PC-3 (cell line): Measurements from ENCODE around the gene PKNOX2. TPM values are rescaled to one million over a fixed set of nuclear protein-coding genes. Genes with fewer than 3 reads are reported as not detected.

Experiments
- ATAC-seq: fragments of 200-7000 bp; cut with Tn5 transposase; 2 replicates; pipeline ENCODE4 v1.9.1; 2020; ENCODE audit warnings: mild to moderate bottlenecking, moderate library complexity
- BruUV-seq: library from RNA; stranded (reverse); fragments of 400-500 nt; replicated peaks from 2 replicates; lab custom pipeline; 2021; lab: Mats Ljungman, UMichigan
- CTCF ChIA-PET: fragments of 300-600 bp; sonication (Branson Sonifier 250); formaldehyde crosslinking; loops from one replicate; lab custom pipeline; 2022; ENCODE audit warnings: antibody characterized with exemption; lab: Charles Lee
- POLR2A ChIA-PET: fragments of 300-600 bp; sonication (Branson Sonifier 250); formaldehyde crosslinking; loops from one replicate; lab custom pipeline; 2022; ENCODE audit warnings: antibody characterized with exemption; ENCODE audit not compliant: unreplicated experiment; lab: Charles Lee
- DNase-seq: peaks from one replicate; pipeline ENCODE4 v3.0.0-alpha.2; 2015
- H2AFZ ChIP-seq: fragments of 300-600 bp; sonication (generic); 2 replicates; pipeline ENCODE4 v1.6.0; 2016; ENCODE audit warnings: antibody characterized with exemption, low read length
- H3F3A ChIP-seq: fragments of 300-600 bp; sonication (generic); one replicate; pipeline ENCODE4 v1.6.0; 2017; ENCODE audit warnings: antibody characterized with exemption, low read length, control low read depth, mild to moderate bottlenecking; ENCODE audit not compliant: unreplicated experiment
- H3K27ac ChIP-seq: fragments of 300-600 bp; sonication (generic); 2 replicates; pipeline ENCODE4 v1.5.1; 2016; ENCODE audit warnings: mild to moderate bottlenecking, low read length
- H3K27me3 ChIP-seq: fragments of 300-600 bp; sonication (generic); 2 replicates; pipeline ENCODE4 v1.6.1; 2016; ENCODE audit warnings: low read length, mixed read lengths
- H3K36me3 ChIP-seq: fragments of 300-600 bp; sonication (generic); 2 replicates; pipeline ENCODE4 v1.6.1; 2016; ENCODE audit warnings: low read depth, mixed run types, low read length, mixed read lengths
- H3K4me1 ChIP-seq: fragments of 300-600 bp; sonication (generic); 2 replicates; pipeline ENCODE4 v1.5.1; 2016; ENCODE audit warnings: low read length; ENCODE audit not compliant: insufficient read depth
- H3K4me2 ChIP-seq: fragments of 300-600 bp; sonication (generic); 2 replicates; pipeline ENCODE4 v1.6.0; 2016; ENCODE audit warnings: low read length
- H3K4me3 ChIP-seq: fragments of 300-600 bp; sonication (generic); 2 replicates; pipeline ENCODE4 v1.5.1; 2016; ENCODE audit warnings: mild to moderate bottlenecking, low read length, mixed read lengths
- H3K79me2 ChIP-seq: fragments of 300-600 bp; sonication (generic); 2 replicates; pipeline ENCODE4 v1.6.1; 2017; ENCODE audit warnings: low read length, mixed read lengths
- H3K9ac ChIP-seq: fragments of 300-600 bp; sonication (generic); 2 replicates; pipeline ENCODE4 v1.6.0; 2016; ENCODE audit warnings: mild to moderate bottlenecking, low read length
- H3K9me2 ChIP-seq: fragments of 300-600 bp; sonication (generic); replicated peaks from 2 replicates; pipeline ENCODE4 v1.6.1; 2016; ENCODE audit warnings: mixed run types, low read length, mixed read lengths
- H3K9me3 ChIP-seq: fragments of 300-600 bp; sonication (generic); 2 replicates; pipeline ENCODE4 v1.6.1; 2016; ENCODE audit warnings: low read length, mixed read lengths
- H4K20me1 ChIP-seq: fragments of 300-600 bp; sonication (generic); 2 replicates; pipeline ENCODE4 v1.6.1; 2016; ENCODE audit warnings: low read length, mixed read lengths
- EZH2 ChIP-seq: fragments of 300-600 bp; sonication (generic); IDR thresholded peaks from one replicate; pipeline ENCODE4 v1.6.1; 2017; ENCODE audit warnings: antibody characterized with exemption, mild to moderate bottlenecking, low read length; ENCODE audit not compliant: unreplicated experiment
- EZH2phosphoT487 ChIP-seq: fragments of 300-600 bp; sonication (generic); IDR thresholded peaks from 2 replicates; pipeline ENCODE4 v1.6.1; 2018; ENCODE audit warnings: mild to moderate bottlenecking, antibody characterized with exemption, low read length, borderline replicate concordance
- intact Hi-C: fragments of 100-400 bp; cut with micrococcal nuclease; formaldehyde crosslinking; loops from 2 replicates; pipeline ENCODE4 v1.9.0; 2023
- total RNA-seq: library from RNA; depleted of rRNA; stranded (reverse); fragments of >200 nt; gene quantifications from 2 replicates; pipeline ENCODE4 v1.2.3, GENCODE V29; 2014
- TF ChIP-seq, protein P1 (sequence below): fragments of 300-600 bp; sonication (generic); conservative IDR thresholded peaks from 2 replicates; pipeline ENCODE4 v1.5.1; 2017; ENCODE audit warnings: antibody characterized with exemption, low read depth, mild to moderate bottlenecking, low read length

PKNOX2 gene
- total RNA-seq, 1 experiment from 2014 or later: not detected

DNA sequence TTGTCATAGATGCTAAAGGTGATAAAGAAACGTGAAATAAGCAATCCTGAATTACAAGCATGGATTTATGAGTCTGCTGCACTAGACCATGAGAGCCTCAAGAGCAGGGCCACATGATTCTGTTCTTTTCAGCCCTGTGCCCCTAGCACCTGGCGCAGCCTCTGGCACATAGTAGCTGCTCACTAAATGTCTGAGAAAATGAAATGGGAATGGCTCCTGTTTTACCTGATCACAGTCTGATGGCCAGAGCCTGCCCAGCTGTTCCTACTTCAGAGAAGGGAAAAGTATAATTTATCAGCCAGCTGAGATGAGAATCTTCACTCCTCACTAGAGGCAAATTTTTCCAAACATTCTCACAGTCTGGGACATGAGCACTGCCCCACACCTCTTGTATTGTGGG, 10.7 kb upstream of the PKNOX2 start:
- DNase-seq (no peak), ATAC-seq (0 out of 2 replicates have a peak, but pooled peaks have one; percentile 31)
- Histone ChIP-seq H3K79me2 (no peaks in the 10 kb centered on the region), H3K27me3 (peaks cover 61% of the 10 kb centered on the region), H3K9ac (no peak overlapping the region), H3K9me2 (no peaks in the 10 kb centered on the region), H3K9me3 (no peaks in the 10 kb centered on the region), H3K4me2 (no peak overlapping the region), H3K36me3 (no peaks in the 10 kb centered on the region), H2AFZ (no peak overlapping the region), H3K27ac (no peak overlapping the region), H3F3A (no peaks in the 10 kb centered on the region), H4K20me1 (no peaks in the 10 kb centered on the region), H3K4me1 (no peaks in the 10 kb centered on the region), H3K4me3 (no peak overlapping the region)
- ChIA-PET POLR2A (interaction anchor here (0.7 kb wide), 1 partner anchor 11 kb away, joined by 4 read pairs; no protein-coding TSS in a partner anchor), CTCF (no interaction called here)
- intact Hi-C loops: no loop called here
- BruUV-seq: no TSS peak
- TF ChIP-seq, protein P1, sequence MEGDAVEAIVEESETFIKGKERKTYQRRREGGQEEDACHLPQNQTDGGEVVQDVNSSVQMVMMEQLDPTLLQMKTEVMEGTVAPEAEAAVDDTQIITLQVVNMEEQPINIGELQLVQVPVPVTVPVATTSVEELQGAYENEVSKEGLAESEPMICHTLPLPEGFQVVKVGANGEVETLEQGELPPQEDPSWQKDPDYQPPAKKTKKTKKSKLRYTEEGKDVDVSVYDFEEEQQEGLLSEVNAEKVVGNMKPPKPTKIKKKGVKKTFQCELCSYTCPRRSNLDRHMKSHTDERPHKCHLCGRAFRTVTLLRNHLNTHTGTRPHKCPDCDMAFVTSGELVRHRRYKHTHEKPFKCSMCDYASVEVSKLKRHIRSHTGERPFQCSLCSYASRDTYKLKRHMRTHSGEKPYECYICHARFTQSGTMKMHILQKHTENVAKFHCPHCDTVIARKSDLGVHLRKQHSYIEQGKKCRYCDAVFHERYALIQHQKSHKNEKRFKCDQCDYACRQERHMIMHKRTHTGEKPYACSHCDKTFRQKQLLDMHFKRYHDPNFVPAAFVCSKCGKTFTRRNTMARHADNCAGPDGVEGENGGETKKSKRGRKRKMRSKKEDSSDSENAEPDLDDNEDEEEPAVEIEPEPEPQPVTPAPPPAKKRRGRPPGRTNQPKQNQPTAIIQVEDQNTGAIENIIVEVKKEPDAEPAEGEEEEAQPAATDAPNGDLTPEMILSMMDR: no peak
- TF ChIP-seq EZH2 (no peak), EZH2phosphoT487 (no peak)

DNA sequence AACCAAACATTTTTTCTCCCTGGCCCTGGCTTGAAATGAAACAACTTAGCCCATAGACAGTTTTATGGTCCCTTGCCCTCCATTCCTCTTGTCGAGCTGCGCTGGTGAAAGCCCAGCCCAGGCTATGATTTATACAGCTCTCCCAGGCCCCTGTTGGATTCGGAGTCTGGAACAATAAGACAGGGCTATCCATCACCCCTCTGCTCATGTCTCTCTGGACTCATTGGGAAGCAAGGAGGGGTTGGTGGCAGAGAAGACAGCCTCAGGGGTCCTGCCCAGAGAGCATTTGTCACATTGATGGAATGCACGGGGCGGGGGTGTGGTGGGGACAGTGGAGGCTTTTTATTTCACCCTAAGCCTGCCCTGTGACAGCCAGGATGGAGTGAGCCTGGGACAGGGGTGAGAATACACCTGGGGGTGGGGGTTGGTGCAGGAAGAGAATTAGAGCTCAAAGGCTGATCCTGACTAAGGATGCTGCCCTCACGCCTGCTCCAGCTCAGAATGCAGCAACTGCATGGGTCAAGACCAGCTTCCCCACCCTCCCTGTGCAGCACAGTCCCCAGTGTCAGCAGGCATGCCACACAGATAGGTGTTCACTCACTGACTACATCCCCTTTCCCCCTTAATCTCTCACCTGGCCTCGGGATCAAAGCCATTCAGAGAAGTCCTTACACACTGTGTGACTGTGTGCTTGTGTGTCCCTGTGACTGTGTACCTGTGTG, 10.0 kb upstream of the PKNOX2 start:
- H3F3A ChIP-seq: no peaks in the 10 kb centered on the region
- intact Hi-C loops: no loop called here
- no peak overlapping the region for H3K27ac ChIP-seq
- ATAC-seq (no peak; the same call in 1 of the 2 replicates), DNase-seq (no peak)
- no peak overlapping the region for H3K9ac ChIP-seq
- H3K9me3 ChIP-seq: no peaks in the 10 kb centered on the region
- H2AFZ ChIP-seq: no peak overlapping the region
- no peaks in the 10 kb centered on the region for H3K9me2 ChIP-seq
- no peaks in the 10 kb centered on the region for H3K79me2 ChIP-seq
- H3K36me3 ChIP-seq: no peaks in the 10 kb centered on the region
- no peaks in the 10 kb centered on the region for H3K4me1 ChIP-seq
- ChIA-PET CTCF (no interaction called here), POLR2A (no interaction called here)
- H3K27me3 ChIP-seq: peaks cover 55% of the 10 kb centered on the region
- H4K20me1 ChIP-seq: no peaks in the 10 kb centered on the region
- BruUV-seq: no TSS peak
- H3K4me2 ChIP-seq: no peak overlapping the region
- no peak overlapping the region for H3K4me3 ChIP-seq
- TF ChIP-seq EZH2 (no peak), EZH2phosphoT487 (no peak)
- TF ChIP-seq, protein P1: no peak

DNA sequence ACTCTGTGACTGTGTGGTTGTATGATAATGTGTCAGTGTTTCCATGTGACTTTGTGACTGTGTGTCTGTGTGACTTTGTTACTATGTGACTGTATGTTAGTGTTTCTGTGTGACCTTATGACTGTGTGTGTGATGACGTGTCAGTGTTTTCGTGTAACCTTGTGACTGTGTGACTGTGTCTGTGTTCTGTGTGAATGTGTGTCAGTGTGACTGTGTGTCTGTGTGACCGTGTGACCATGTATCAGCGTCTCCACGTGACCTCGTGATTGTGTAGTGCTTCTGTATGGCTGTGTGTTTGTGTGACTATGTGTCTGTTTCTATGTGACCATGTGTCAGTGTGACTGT, 9.5 kb upstream of the PKNOX2 start:
- intact Hi-C loops: no loop called here
- ChIA-PET POLR2A (no interaction called here), CTCF (no interaction called here)
- Histone ChIP-seq H3K4me1 (no peaks in the 10 kb centered on the region), H3K9me3 (no peaks in the 10 kb centered on the region), H3K27me3 (peaks cover 52% of the 10 kb centered on the region), H3K9ac (no peak overlapping the region), H3K36me3 (no peaks in the 10 kb centered on the region), H2AFZ (no peak overlapping the region), H3K79me2 (no peaks in the 10 kb centered on the region), H3K27ac (no peak overlapping the region), H4K20me1 (no peaks in the 10 kb centered on the region), H3K9me2 (no peaks in the 10 kb centered on the region), H3F3A (no peaks in the 10 kb centered on the region), H3K4me3 (no peak overlapping the region), H3K4me2 (no peak overlapping the region)
- TF ChIP-seq, protein P1: no peak
- TF ChIP-seq EZH2 (no peak), EZH2phosphoT487 (no peak)
- no peak for DNase-seq
- BruUV-seq: no TSS peak
- no peak for ATAC-seq
